SK-N-SH treated with all-trans-retinoic acid at 6 μM for 48 hours (cell line): ENCODE measurements around the gene SLC35F4.

Source experiments
- OSR1 ChIP-seq: fragments of 250-450 bp; sonication (Bioruptor Pico); IDR thresholded peaks from 2 replicates; pipeline ENCODE4 v1.8.0; 2022; ENCODE audit warnings: moderate library complexity, mild to moderate bottlenecking, inconsistent platforms
- PATZ1 ChIP-seq: fragments of 250-450 bp; sonication (Bioruptor Pico); IDR thresholded peaks from 2 replicates; pipeline ENCODE4 v1.8.0; 2020; ENCODE audit warnings: mild to moderate bottlenecking, moderate library complexity, borderline replicate concordance
- SNAI2 ChIP-seq: fragments of 250-450 bp; sonication (Bioruptor Pico); IDR thresholded peaks from 2 replicates; pipeline ENCODE4 v1.5.0; 2020; ENCODE audit warnings: mild to moderate bottlenecking, moderate library complexity
- ZFP30 ChIP-seq: fragments of 450-650 bp; formaldehyde crosslinking; IDR thresholded peaks from 2 replicates; pipeline ENCODE4 v1.5.0; 2022; ENCODE audit warnings: mild to moderate bottlenecking, moderate library complexity
- ZNF565 ChIP-seq: fragments of 450-650 bp; formaldehyde crosslinking; conservative IDR thresholded peaks from 2 replicates; pipeline ENCODE4 v1.5.0; 2020; ENCODE audit warnings: low read depth, mild to moderate bottlenecking, moderate library complexity

- no peak for TF ChIP-seq ZFP30 (CRISPR knock-in tag)
- TF ChIP-seq ZNF565 (CRISPR knock-in tag) = no peak
- TF ChIP-seq PATZ1 (CRISPR knock-in tag) = no peak
- TF ChIP-seq OSR1 = no peak
- TF ChIP-seq SNAI2 = no peak
These were observed 117.6 kb downstream of the SLC35F4 start for GRCh38 chr14:57748279-57748678.
